ENCODE measurements around the gene KNL1.
"Not testable (repeated sequence)": the region's sequence is repeated elsewhere in the genome, so short reads cannot be mapped to it uniquely, and the experiment has no call there.

KNL1 gene

GRCh38 chr15:40593588-40594428 is at the start of gene KNL1:
KNL1 (plus strand) TSS chr15:40594249; CDS start chr15:40602932, 8,683 bp downstream.
- peak; percentile 88 for DNase-seq (ENCODE audit: low spot score)

GRCh38 chr15:40545457-40545856 is 48.6 kb upstream of the KNL1 start:
- no peak for DNase-seq (ENCODE audit: low spot score)

- DNase-seq (ENCODE audit: low spot score) = no peak
Measured at GRCh38 chr15:40548610-40549009, 45.4 kb upstream of the KNL1 start.

- DNase-seq (ENCODE audit: low spot score) = no peak
Measured at GRCh38 chr15:40549894-40550293, 44.2 kb upstream of the KNL1 start.

GRCh38 chr15:40550341-40551037 is 43.6 kb upstream of the KNL1 start:
- no peak for DNase-seq (ENCODE audit: low spot score)

GRCh38 chr15:40554161-40554525 is 39.9 kb upstream of the KNL1 start:
- no peak for DNase-seq (ENCODE audit: low spot score)

- no peak for DNase-seq (ENCODE audit: low spot score)
Measured at GRCh38 chr15:40555876-40556275, 38.2 kb upstream of the KNL1 start.

GRCh38 chr15:40558952-40559742 is 34.9 kb upstream of the KNL1 start:
- no peak for DNase-seq (ENCODE audit: low spot score)

- DNase-seq (ENCODE audit: low spot score) = no peak
Measured at GRCh38 chr15:40562691-40563090, 31.4 kb upstream of the KNL1 start.

GRCh38 chr15:40563426-40563825 is 30.6 kb upstream of the KNL1 start:
- DNase-seq (ENCODE audit: low spot score) = no peak

GRCh38 chr15:40564591-40565332 is 29.3 kb upstream of the KNL1 start, which contains the start of gene CCDC32:
CCDC32 (minus strand) TSS chr15:40565042; CDS start chr15:40563015, 2,027 bp downstream.
- DNase-seq (ENCODE audit: low spot score) = peak; percentile 98

- DNase-seq (ENCODE audit: low spot score) = no peak
Measured at GRCh38 chr15:40565333-40566238, 28.5 kb upstream of the KNL1 start.

- DNase-seq (ENCODE audit: low spot score) = no peak
Measured at GRCh38 chr15:40567111-40567510, 26.9 kb upstream of the KNL1 start.

- DNase-seq (ENCODE audit: low spot score) = peak; percentile 96
Measured at GRCh38 chr15:40569129-40569953, 24.7 kb upstream of the KNL1 start, which contains the start of gene RPUSD2. RPUSD2 (plus strand) TSS chr15:40569299; CDS start chr15:40569338, 39 bp downstream.

GRCh38 chr15:40575113-40575512 is 18.9 kb upstream of the KNL1 start:
- DNase-seq (ENCODE audit: low spot score) = no peak

- DNase-seq (ENCODE audit: low spot score) = not testable (repeated sequence)
Measured at GRCh38 chr15:40576914-40577313, 17.1 kb upstream of the KNL1 start.

GRCh38 chr15:40578892-40579291 is 15.2 kb upstream of the KNL1 start:
- DNase-seq (ENCODE audit: low spot score) = no peak

- not testable (repeated sequence) for DNase-seq (ENCODE audit: low spot score)
Measured at GRCh38 chr15:40581796-40582195, 12.3 kb upstream of the KNL1 start.

GRCh38 chr15:40582726-40583246 is 11.3 kb upstream of the KNL1 start:
- DNase-seq (ENCODE audit: low spot score) = peak; percentile 38
